Upper lobe of right lung (tissue), 1 donor: Measurements from ENCODE around the gene SUMO3. TPM values are rescaled to one million over a fixed set of nuclear protein-coding genes. Genes with fewer than 3 reads are reported as not detected.

Experiments used
- ATAC-seq: fragments of 200-7000 bp; cut with Tn5 transposase; one replicate; pipeline ENCODE4 v1.9.1; 2020; ENCODE audit warnings: mild to moderate bottlenecking, moderate library complexity
- DNase-seq: peaks from one replicate; pipeline ENCODE4 v3.0.0-alpha.2; 2020
- H3K27ac ChIP-seq: fragments of 200-600 bp; one replicate; pipeline ENCODE4 v1.8.0; 2022
- H3K27me3 ChIP-seq: fragments of 200-600 bp; one replicate; pipeline ENCODE4 v1.8.0; 2022; ENCODE audit warnings: mild to moderate bottlenecking
- H3K36me3 ChIP-seq: fragments of 200-600 bp; one replicate; pipeline ENCODE4 v1.8.0; 2022
- H3K4me1 ChIP-seq: fragments of 200-600 bp; one replicate; pipeline ENCODE4 v1.8.0; 2022
- H3K4me3 ChIP-seq: fragments of 200-600 bp; one replicate; pipeline ENCODE4 v1.8.0; 2022; ENCODE audit warnings: mild to moderate bottlenecking
- H3K9me3 ChIP-seq: fragments of 200-600 bp; one replicate; pipeline ENCODE4 v1.8.0; 2022
- intact Hi-C: fragments of 100-400 bp; cut with DNase I; formaldehyde crosslinking; loops from one replicate; pipeline ENCODE4 v1.11.0; 2022
- total RNA-seq: library from RNA; stranded (reverse); fragmentation: NEBNext Ultra II Directional; extraction: Animal tissue kit (Norgen Biotek cat#: 25700); gene quantifications from one replicate; pipeline ENCODE4 v1.2.1, GENCODE V29; 2021
- TF ChIP-seq, protein P1 (sequence below): fragments of 200-600 bp; IDR thresholded peaks from one replicate; pipeline ENCODE4 v1.8.0; 2022; ENCODE audit warnings: antibody characterized with exemption
- donor health status: DM: no; HTN: yes; CAD: no; lungs with severe emphysema.

Gene SUMO3
- total RNA-seq, 1 donor from 2014 or later = 85.0 TPM

DNA sequence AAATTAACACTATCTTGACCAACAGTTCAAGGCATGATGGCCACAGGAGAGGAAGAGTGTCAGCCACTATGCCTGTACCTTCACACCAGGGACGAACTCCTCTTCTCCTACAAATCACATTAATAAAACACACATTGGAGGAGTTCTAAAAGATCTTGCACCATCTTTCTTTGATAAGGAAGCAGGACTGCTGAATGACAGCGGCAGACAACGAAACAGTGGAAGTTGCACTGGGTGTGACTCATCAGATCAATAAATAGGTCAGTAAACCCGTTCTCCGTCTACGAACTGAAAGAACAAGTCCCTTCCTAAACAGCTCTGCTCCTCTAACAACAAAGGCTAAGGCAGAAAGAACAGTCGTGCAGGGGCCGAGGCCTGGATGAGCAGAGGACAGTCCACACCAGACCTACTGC lies 39.4 kb downstream of the SUMO3 start:
- no peak overlapping the region for H3K27ac ChIP-seq
- intact Hi-C loops = no loop called here
- peaks cover 19% of the 10 kb centered on the region for H3K4me1 ChIP-seq
- no peak overlapping the region for H3K4me3 ChIP-seq
- no peaks in the 10 kb centered on the region for H3K27me3 ChIP-seq
- DNase-seq (no peak), ATAC-seq (no peak)
- no peaks in the 10 kb centered on the region for H3K9me3 ChIP-seq
- TF ChIP-seq, protein P1, sequence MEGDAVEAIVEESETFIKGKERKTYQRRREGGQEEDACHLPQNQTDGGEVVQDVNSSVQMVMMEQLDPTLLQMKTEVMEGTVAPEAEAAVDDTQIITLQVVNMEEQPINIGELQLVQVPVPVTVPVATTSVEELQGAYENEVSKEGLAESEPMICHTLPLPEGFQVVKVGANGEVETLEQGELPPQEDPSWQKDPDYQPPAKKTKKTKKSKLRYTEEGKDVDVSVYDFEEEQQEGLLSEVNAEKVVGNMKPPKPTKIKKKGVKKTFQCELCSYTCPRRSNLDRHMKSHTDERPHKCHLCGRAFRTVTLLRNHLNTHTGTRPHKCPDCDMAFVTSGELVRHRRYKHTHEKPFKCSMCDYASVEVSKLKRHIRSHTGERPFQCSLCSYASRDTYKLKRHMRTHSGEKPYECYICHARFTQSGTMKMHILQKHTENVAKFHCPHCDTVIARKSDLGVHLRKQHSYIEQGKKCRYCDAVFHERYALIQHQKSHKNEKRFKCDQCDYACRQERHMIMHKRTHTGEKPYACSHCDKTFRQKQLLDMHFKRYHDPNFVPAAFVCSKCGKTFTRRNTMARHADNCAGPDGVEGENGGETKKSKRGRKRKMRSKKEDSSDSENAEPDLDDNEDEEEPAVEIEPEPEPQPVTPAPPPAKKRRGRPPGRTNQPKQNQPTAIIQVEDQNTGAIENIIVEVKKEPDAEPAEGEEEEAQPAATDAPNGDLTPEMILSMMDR = no peak
- peaks cover 52% of the 10 kb centered on the region for H3K36me3 ChIP-seq

DNA sequence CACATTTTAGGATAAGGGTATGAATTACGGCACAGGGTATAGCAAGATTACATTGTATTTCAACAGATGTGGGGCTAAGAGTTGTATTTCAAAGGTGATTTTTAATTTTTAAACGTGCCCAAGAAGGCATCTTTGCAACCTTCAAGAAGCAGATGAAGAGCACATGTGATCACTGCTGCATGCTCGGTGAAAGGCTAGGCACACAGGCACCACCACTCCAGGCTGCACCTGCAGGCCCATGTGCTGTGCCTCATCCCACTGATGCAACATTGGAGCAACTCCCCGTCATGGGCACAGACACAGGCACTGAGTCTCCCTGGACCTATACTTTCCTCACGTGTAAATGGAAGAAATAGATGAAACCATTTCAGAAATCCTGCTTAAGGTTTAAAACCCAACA lies 39.8 kb downstream of the SUMO3 start:
- TF ChIP-seq, protein P1 = no peak
- H3K36me3 ChIP-seq = peaks cover 56% of the 10 kb centered on the region
- H3K27ac ChIP-seq = no peak overlapping the region
- DNase-seq = no peak
- H3K4me3 ChIP-seq = no peak overlapping the region
- peaks cover 19% of the 10 kb centered on the region for H3K4me1 ChIP-seq
- H3K9me3 ChIP-seq = no peaks in the 10 kb centered on the region
- no peaks in the 10 kb centered on the region for H3K27me3 ChIP-seq
- ATAC-seq = no peak
- intact Hi-C loops = no loop called here

DNA sequence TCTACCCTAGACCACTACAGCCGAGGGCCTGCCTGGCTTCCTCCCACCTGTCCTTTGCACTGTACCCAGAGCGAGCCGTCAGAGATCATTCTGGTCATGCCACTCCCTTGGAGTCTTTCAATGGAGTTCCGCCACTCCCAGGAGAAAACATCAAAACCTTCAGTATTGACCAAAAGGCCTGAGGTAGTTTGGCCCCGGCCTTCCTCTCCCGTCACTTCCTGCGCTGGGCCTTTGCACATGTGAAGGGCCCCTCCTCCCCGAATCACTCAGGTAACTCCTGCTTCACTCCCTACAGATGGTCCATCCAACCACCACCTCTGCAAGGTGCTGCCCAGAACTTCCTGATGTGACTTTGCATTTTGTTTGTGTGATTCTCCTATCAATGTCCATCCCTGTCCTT lies 42.9 kb downstream of the SUMO3 start:
- H3K4me3 ChIP-seq = no peak overlapping the region
- TF ChIP-seq, protein P1 = no peak
- no peaks in the 10 kb centered on the region for H3K27me3 ChIP-seq
- H3K27ac ChIP-seq = no peak overlapping the region
- intact Hi-C loops = no loop called here
- H3K9me3 ChIP-seq = no peaks in the 10 kb centered on the region
- H3K36me3 ChIP-seq = peaks cover 82% of the 10 kb centered on the region
- H3K4me1 ChIP-seq = peaks cover 2% of the 10 kb centered on the region
- DNase-seq = no peak
- no peak for ATAC-seq

DNA sequence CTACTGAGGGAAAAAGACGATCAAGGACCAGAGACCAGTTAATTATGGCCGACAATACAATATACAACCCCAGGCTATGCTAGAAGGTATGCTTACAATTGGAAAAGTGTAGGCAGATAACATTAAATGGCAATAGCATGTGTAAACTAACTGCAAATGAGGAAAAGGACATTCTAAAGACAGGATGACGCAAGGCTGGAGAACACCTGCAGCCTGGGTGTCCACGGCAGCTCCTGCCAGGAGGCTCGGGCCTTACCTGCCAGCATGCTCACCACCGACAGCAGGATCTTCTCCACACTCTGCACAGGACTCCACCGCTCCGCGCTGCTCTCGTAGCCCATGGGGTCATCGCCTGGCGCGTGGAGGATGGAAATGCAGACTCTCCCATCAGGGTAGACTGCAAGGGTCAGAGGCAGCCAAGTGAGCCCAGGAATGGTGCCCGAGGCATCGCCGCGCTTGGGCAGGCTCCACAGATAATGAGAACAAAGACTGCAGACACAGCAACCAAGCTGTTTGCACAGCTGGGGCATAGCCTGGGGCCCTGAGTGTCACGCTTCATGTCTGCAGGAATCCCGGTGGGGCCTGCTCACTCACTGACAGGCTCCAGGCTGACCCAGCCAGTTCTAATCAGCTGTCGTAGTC lies 44.5 kb downstream of the SUMO3 start:
- ATAC-seq (no peak), DNase-seq (peak; percentile 49)
- H3K4me1 ChIP-seq = no peaks in the 10 kb centered on the region
- TF ChIP-seq, protein P1 = no peak
- H3K27ac ChIP-seq = no peak overlapping the region
- peaks cover 79% of the 10 kb centered on the region for H3K36me3 ChIP-seq
- intact Hi-C loops = no loop called here
- H3K4me3 ChIP-seq = no peak overlapping the region
- H3K9me3 ChIP-seq = no peaks in the 10 kb centered on the region
- no peaks in the 10 kb centered on the region for H3K27me3 ChIP-seq

DNA sequence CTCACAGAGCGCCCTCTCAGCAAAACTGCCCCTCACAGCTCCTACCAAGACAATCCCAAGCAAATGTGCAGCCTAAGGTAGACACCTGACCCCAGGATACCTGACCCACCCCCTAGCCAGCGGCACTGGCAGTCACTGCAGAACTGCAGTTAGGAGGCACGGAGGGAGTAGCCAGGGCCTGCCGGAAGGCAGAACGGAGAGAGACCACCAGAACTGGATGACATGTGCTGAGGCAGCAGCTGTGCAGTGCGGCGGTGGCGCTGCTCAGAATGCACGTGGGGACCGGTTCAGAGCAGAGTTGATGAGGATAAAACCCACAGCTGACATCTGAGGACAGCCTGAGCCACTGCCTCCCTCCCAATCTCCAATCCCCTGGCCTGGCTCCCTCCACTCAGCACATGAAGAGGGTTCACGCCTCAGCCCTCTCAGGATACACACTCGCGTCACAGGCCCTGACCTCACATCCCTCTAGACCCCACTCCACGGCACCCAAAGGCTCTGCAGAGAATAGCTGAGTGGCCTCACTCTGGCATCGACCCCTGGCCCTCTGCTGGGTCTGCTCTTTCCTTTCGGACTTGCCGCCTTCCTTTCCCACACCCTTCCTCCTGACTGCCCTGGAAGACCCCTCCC lies 45.9 kb downstream of the SUMO3 start:
- TF ChIP-seq, protein P1 = no peak
- intact Hi-C loops = no loop called here
- H3K4me3 ChIP-seq = no peak overlapping the region
- H3K9me3 ChIP-seq = no peaks in the 10 kb centered on the region
- no peaks in the 10 kb centered on the region for H3K4me1 ChIP-seq
- H3K36me3 ChIP-seq = peaks cover 65% of the 10 kb centered on the region
- H3K27ac ChIP-seq = no peak overlapping the region
- peak; percentile 14 for ATAC-seq
- DNase-seq = peak; percentile 48
- H3K27me3 ChIP-seq = no peaks in the 10 kb centered on the region
